Stimulated activated CD4-positive, alpha-beta T cell treated with anti-CD3 and anti-CD28 coated beads, TNF-alpha, amount 100 ng/mL, for 1 hour (primary cell): ENCODE data around the gene ADAMTS14.

Source experiments
- DNase-seq, 3 donors: peaks; one replicate each; pipeline ENCODE4 v3.0.0-alpha.2; 2020; ENCODE audit warnings: low read depth in 3 of 3, low spot score in 1 of 3

Gene ADAMTS14

DNA sequence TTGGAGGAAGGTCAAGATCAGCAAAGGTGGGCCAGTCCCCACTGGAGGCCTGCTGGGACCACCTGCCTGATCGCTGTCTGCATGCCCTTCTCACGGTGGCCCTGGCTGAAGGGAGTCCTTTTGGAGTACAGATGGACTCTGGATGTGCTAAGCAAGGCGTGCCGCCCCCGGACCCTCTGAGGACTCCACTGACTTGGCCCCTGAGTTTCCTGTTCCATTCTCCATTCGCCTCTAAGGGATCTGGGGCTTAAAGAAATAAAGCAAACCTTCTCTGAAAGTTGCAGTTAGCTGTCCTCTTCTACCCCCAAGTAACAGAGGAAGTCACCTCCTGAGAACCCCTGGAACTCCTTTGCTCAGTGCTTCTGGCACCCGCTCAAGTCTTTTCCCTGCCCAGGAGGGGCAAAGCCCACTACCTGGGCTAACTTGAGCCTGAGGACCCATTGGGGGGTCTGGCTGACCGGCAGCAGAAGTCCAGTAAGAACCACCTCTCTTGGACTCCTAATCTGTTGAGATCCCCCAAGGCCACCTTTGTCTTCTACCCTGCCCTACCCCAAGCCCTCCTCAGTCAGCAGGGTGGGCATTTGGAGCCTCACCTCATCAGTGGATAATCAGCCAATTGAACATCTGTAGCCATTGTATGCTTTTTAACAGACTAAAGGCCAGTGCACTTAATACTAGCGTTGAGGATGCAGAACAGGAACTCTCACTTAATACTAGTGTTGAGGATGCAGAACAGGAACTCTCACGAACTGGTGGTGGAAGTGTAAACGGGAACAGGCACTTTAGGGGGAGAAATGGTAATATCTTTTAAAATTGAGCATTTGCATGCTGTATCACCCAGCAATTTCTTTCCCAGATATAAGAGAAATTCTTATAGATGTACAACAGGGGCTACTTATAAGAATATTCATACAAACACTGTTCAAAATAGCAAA, 110.7 kb downstream of the ADAMTS14 start:
- no peak for DNase-seq

GRCh38 chr10:70784016-70784415, 111.7 kb downstream of the ADAMTS14 start:
- no peak for DNase-seq

GRCh38 chr10:70784471-70784870, 112.2 kb downstream of the ADAMTS14 start:
- no peak for DNase-seq

GRCh38 chr10:70785190-70785589, 112.9 kb downstream of the ADAMTS14 start, which contains the start of gene TBATA:
TBATA (minus strand) TSS chr10:70785377; CDS start chr10:70783379, 1,998 bp downstream.
- DNase-seq = no peak

GRCh38 chr10:70786799-70787415, 114.6 kb downstream of the ADAMTS14 start:
- DNase-seq = no peak

- no peak for DNase-seq
These were observed 119.2 kb downstream of the ADAMTS14 start for GRCh38 chr10:70791386-70792039.

DNA sequence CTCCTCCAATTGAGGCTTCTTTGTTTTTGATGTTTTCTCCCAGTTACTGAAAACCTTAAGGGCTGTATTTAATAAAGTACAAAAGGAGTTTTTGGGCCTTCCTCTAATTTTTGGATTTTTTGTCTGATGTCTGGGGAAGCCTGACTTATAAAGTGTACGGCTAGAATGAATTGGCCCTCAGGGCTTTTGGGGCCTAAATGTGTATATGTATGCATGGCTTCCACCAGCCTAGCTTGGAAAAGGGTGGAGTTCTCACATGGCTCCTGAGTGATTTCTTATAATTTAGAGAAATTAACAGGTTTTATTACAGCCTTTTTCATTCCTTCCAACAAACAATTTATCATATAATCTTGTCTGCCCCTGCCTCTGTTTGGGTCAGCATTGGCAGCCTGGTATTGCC, 123.3 kb downstream of the ADAMTS14 start:
- no peak for DNase-seq

DNA sequence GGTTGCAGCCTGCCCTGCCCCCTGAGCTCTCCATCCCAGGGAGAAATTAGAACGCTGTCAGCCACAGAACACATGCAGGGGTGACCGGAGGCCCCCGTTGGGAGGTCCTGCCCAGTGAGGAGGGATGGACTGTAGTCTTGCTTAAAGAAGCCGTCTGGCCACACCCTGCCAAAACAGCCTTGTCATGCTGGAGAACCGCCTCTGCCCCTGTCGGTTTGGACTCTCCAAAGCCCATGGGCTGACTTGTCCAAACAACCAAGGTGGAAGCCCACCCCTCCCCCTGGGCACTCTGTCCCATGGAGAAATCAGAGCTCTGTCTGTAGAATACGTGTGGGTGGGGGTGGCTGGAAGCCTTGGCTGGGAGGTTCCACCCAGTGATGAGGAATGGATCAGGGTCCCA, 125.5 kb downstream of the ADAMTS14 start:
- DNase-seq = no peak

DNA sequence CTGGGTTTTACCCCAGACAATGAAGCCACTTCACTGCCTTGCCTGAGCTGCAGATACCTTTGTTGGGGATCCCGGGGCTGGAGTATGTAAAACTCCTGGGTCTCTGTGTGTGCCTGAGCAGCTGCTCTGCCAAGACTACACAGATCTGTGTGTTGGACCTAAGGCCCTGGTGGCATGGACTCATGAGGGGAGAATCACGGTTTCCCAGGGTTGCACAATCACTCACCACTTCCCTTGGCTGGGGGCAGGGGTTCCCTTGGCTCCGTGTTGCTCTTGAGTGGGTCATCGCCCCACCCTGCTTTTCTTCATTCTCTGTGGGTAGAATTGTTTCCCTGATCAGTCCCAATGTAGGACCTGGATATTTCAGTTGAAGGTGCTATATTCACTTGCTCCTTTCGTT, 126.8 kb downstream of the ADAMTS14 start:
- DNase-seq = no peak

- no peak for DNase-seq
These were observed 129.5 kb downstream of the ADAMTS14 start for GRCh38 chr10:70801854-70802253.

DNA sequence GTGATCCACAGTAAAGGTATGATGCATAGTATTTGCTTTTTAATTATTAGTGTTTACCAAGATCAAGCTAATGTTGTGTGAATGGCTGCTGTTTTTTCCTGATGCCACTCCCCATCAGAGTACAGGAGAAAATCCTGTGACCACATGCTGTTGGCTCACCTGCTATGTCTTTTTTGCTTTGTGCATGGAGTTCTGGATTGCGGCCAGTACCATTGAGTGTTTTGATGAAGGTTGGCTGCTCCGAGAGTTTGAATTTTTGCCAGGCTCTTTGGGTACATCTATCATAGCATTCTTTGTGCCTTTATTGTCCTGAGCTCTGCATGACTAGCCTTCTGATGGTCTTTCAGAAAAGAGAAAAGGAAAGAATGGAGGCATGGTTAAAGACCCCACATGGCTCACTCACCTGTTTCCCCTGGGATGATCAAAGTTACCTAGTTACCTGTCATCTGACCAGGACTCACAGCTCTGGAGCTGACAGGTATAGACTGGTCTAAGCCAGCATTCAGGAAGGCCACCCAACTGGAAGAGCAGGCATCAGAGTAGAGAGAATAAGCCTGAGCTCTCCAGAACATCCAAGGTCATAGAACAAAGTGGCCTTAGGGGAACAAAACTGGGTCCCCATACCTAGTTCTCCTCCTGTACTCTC, 131.6 kb downstream of the ADAMTS14 start:
- DNase-seq = no peak

DNA sequence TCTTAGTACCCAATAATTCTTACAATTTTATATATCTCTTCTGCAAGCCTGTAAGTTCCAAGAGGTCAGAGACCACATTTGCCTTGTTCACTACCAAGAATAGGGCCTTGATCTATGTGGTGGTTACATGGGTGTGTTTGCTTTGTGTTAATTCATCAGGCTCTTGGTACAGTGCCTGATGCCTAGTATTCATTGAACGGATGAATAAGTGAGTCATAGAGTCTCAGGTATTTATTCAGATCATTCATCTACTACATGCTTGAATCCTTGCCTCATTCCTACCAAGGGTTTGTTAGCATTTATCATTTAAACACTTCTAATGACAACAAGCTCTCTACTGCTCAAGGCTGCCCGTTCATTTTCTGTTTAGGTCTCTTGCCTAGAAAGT, 132.1 kb downstream of the ADAMTS14 start:
- no peak for DNase-seq

DNA sequence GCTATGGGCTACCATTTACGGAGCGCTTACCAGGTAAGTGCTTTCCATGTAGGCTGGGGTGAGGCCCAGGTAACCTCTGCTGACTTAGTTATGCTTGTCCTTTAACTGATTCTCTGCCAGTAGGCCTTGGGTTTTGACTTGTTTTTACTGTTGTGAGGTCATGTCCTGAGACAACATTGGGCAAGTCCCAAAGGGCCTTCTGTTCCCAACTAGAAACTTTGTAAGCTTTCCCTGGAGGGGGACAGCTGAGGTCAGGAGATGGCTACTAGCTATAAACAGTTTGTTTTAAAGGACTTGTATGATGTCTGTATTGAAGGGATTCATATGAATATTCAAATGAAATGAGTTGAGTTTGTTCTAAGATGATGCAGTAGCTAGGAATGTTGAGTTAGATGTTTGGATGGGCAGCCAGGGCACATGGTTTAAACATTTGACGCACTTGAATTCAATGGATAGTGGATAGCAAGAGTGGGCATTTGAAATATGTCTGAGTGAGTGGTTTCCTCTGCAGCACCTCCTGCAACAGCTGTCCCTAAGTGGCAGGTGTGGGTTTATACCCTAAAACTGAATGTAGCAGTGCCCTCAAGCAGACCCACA, 133.4 kb downstream of the ADAMTS14 start:
- DNase-seq = no peak

GRCh38 chr10:70806841-70807240, 134.5 kb downstream of the ADAMTS14 start:
- DNase-seq = no peak

DNA sequence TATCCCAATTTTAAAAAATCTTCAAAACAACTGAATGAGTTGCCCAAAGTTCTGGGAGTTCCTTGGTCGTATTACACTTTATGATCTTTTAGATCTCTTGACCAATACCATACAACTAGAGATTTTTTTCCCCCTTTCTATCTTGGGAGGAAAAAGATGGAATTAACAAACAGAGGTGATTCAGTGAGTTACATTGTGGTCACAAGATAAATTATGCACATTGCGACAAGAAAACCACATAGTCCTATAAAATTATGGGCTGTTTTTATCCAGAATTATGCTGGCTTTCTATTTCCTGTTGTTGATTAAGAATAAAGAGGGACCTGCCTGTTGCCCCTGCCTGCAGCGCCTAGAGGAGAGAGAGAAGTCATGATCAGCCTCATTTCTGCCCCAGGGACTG, 135.2 kb downstream of the ADAMTS14 start:
- DNase-seq = no peak

DNA sequence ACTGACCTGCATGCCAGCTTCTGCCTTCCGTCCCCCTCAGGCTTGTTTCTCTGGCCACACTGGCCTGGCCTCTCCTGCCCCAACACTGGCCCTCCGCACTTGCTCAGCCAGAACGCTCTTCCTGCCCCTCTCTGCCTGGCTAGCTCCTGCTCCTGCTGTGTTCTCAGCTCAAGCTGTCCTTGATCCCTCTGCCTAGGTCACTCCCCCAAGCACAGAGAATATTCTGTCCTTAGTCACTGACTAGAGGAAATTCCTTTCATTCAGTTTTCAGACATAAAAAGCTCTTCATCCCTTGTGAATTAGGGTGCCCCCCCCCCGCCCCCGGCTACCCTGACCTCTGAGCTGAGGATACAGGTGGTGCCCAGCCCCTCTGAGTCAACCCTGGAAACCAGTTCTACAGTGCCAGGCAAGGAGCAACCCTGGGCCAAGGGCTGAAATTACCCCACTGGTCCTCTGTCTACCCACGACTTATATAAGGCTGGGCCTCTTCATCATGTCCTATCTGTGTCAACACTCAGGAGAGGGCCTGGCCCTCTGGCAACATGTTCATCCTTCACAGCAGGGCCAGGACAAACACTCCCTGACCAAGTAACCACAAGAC, 136.8 kb downstream of the ADAMTS14 start:
- no peak for DNase-seq

- DNase-seq = no peak
These were observed 137.4 kb downstream of the ADAMTS14 start for GRCh38 chr10:70809726-70810125.

DNA sequence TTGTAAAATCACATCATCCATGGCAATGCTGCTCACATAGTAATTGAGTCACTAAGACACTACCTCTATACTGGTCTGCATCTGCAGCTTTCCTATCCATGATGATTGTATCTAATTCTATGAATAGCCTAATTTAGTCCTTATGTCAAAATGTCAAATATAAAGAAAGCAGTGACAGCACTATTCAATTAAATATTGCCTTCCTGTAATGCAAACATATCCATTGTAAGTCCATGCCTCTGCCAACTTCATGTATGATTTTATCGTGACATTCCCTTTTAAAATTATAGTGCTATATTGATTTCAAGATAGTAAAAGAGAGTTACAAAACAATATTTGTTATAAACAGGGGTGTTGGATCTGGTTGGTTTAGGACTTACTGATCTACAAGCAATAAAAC, 138.7 kb downstream of the ADAMTS14 start:
- DNase-seq = no peak

GRCh38 chr10:70811881-70812280, 139.6 kb downstream of the ADAMTS14 start:
- DNase-seq = no peak
